Central memory CD4-positive, alpha-beta T cell (primary cell): ENCODE measurements around the gene SLC22A7.
"Not testable (repeated sequence)": the region's sequence is repeated elsewhere in the genome, so short reads cannot be mapped to it uniquely, and the experiment has no call there.

Source experiments
- DNase-seq: peaks from one replicate; pipeline ENCODE4 v3.0.0; 2022

Gene SLC22A7

GRCh38 chr6:43346243-43346642 lies 48.2 kb downstream of the SLC22A7 start:
- DNase-seq: not testable (repeated sequence)

- DNase-seq: no peak
Observed at GRCh38 chr6:43347021-43347420, 49.0 kb downstream of the SLC22A7 start.

DNA sequence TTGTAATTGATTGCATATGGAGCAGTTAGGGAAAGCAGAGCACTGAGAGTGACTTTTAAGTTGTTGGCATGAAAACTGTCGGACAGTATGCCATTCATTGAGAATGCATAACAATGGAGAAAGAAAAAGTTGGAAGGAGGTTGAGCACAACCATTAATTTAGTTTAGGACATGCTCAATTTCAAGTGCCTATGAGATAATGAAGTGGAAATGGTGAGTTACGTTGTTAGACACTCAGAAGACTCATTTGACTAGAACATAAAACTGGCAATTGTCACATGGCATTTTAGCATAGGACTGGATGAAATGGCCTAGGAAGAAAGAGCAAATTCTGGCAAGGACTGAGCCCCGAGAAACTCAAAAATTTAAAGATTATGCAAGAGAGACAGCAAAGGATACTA lies 49.4 kb downstream of the SLC22A7 start:
- DNase-seq: no peak

DNA sequence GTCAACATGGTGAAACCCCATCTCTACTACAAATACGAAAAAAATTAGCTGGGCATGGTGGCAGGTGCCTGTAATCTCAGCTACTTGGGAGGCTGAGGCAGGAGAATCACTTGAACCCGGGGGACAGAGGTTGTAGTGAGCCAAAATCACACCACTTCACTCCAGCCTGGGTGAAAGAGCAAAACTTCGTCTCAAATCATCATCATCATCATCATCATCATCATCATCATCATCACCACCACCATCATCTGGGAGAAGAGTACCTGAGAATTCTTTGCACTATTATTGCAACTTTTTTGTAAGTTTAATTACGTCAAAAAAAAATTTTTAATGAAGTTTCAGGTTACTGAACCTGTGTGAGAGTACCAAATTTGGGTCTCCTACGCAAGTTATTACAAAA lies 53.9 kb downstream of the SLC22A7 start:
- DNase-seq: not testable (repeated sequence)
